ENCODE results near the gene TMPRSS7. TPM values are rescaled to one million over a fixed set of nuclear protein-coding genes. Genes with fewer than 3 reads are reported as not detected.

The TMPRSS7 gene
- total RNA-seq, 4 donors from 2014 or later: not detected

Small RNA genes within 50 kb of the gene (small RNA-seq; reads per million reads assigned to genes)
- 0 reads per million in 2 donors for gene MIR567

Other genes with a start within 250 kb of the TMPRSS7 start
- gene PHLDB2, start 175.5 kb upstream of the TMPRSS7 start, total RNA-seq: 10 to 100 TPM in 3 of 4 donors, 1 to 10 TPM in 1; 6.0 to 66.0 (median 12.5) TPM
- gene ABHD10, start 55.7 kb upstream of the TMPRSS7 start, total RNA-seq: 10 to 100 TPM in 2 of 4 donors, 1 to 10 TPM in 2; 7.4 to 20.9 (median 11.8) TPM
- 1 to 10 TPM in 1 of 4 donors, not detected in 3; 1.1 TPM for gene TAGLN3, start 35.8 kb upstream of the TMPRSS7 start, total RNA-seq
- gene C3orf52, start 51.7 kb downstream of the TMPRSS7 start, total RNA-seq: 10 to 100 TPM; 13.2 to 31.0 (median 25.9) TPM
- gene GCSAM, start 98.5 kb downstream of the TMPRSS7 start, total RNA-seq: 1 to 10 TPM in 1 of 4 donors, under 1 TPM in 1, not detected in 2; 0.40 to 5.8 TPM

Data from Peyer's patch (tissue), 4 donors.